ENCODE data around the gene PCP2.

The PCP2 gene

DNA sequence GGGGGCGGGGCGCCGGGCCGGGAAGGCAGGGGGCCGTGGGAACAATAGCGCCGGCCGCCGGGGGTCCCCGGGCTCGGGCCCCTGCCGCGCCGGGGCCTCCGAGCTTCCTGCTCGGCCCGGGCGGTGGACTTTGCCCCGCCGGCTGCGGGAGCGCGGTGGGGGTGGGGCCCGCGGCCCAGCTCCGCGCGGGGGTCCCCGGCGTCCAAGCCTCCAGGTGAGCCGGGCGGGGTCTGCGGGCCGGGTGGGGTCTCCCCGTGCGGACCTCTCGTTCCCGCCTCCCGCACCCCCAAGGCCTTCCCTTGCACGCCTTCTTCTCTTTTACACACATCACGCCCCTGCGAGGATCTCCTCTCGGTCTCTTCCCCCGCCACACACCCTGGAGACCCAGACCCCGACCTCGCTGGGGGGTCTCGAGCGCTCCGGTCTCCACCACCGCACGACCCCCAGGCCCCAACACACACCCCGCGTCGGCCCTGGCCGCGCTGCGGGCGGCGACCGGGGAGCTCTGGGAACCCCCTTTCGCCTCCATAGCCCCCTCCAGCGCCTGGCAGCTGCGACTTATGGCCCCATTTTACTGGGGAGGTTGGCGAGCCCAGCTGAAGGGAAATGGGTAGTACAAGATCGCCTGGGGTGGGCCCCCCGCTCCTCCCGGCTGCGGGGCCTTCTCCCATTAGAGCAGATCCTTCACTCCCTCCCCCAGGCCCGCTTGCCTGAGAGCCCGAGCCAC is 37.1 kb downstream of the PCP2 start:
- no peak for DNase-seq (ENCODE audit: low read depth)

DNA sequence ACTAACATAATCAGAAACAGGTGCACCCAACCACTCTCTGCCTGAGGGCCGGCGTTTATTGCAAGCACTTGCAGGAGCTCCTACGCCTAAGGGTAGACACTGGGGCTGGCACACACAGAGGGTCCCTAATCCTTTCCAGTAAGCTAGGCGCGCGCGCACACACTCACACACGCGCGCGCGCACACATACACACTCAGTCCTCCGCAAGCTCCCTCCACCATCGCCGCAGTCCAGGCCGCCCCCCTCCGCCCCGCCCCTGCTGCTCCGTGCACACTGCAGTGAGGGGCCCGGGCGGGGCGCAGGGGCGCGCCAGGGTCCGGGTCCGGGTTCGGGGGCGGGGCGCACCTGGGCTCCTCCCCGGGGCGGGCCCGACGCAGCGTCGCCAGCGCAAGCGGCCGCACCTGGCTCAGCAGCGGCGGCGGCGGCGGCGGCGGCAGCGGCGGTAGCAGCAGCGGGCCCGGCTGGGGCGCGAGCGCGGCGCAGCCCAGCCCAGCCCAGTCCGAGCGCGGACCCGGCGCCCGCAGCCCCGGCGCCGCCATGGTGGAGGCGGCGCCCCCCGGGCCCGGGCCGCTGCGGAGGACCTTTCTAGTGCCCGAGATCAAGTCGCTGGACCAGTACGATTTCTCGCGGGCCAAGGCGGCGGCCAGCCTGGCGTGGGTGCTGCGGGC is 37.9 kb downstream of the PCP2 start, which contains the start of gene CAMSAP3:
Gene CAMSAP3, plus strand, starts transcription at position 398 of the 668 bp plus-strand sequence. Its CDS starts 140 bp downstream, at position 538.
- no peak for DNase-seq (ENCODE audit: low read depth)

DNA sequence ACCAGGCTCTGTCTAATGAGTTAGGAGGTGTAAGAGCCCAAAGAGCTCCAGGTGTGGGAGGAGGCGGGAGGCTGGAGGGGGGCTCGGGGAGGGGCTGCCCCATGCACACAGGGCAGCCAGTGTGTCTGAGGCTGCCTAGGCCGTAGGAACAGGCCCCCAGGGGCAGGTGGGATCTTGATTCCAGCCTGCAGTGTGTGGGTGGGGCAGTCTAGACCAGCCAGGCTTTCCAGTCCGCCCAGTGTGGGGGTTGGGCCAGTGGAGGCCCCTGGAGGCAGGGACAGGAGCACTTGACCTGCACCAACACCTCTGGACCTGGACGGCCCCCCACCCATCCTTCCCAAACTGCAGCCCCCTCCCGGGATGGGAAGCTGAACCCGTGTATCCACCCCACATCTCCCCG is 43.3 kb downstream of the PCP2 start:
- no peak for DNase-seq (ENCODE audit: low read depth)

DNA sequence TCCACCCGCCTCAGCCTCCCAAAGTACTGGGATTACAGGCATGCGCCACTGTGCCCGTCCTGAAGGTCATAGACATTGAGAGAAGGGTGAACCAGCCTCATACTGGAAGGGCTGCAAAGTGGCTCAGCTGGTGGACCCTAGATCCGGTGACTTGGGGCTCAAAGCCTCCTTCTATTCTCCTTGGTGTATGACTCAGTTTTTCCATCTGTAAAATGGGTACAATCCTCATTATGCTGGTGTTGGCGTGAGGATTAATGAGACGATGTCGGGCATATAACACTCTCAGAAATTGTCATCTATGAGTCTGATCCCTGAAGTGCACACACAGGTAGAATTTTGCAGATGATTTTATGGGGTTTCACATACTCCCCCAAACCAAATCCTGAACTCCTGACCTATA is 43.7 kb downstream of the PCP2 start:
- no peak for DNase-seq (ENCODE audit: low read depth)

DNA sequence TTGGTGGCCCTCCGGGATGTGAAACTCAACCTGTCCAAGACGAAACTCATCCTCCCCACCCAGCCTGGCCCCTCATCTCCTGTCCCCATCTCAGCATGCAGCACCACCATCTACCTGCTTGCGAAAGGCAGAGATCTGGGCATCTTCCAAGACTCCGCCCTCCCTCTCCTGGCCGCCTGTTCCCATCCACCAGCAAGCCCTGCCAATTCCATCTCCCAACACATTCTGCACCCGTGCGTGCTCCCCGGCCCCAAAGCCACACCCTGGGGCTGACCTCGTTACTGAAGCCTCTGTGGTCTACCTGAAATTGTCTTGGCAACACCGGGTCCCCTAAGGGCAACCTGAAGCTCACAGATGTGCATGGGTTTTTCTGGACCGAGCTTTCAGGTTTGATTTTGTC is 51.1 kb downstream of the PCP2 start:
- DNase-seq (ENCODE audit: low read depth) = no peak

Data from stimulated activated CD8-positive, alpha-beta memory T cell treated with anti-CD3 and anti-CD28 coated beads, Interleukin-12 subunit alpha, Interleukin-12 subunit beta, amount 100 ng/mL, for 1 hour (primary cell).